Neuronal stem cell (in vitro differentiated cells): Measurements from ENCODE around the gene YY1.

Source experiments
- DNase-seq: peaks from one replicate; pipeline ENCODE4 v3.0.0-alpha.2; 2013; ENCODE audit warnings: low spot score
- H2AFZ ChIP-seq: one replicate; pipeline ENCODE4 v1.6.1; 2013; ENCODE audit warnings: mild to moderate bottlenecking, low read length, inconsistent platforms
- H2AK5ac ChIP-seq: 2 replicates; pipeline ENCODE4 v1.6.1; 2013; ENCODE audit warnings: low read depth, mild to moderate bottlenecking, inconsistent platforms, low read length, moderate library complexity, mixed read lengths
- H2BK120ac ChIP-seq: 2 replicates; pipeline ENCODE4 v1.6.1; 2013; ENCODE audit warnings: low read depth, mild to moderate bottlenecking, inconsistent platforms, low read length, moderate library complexity, mixed read lengths
- H2BK12ac ChIP-seq: one replicate; pipeline ENCODE4 v1.6.1; 2013; ENCODE audit warnings: low read length, inconsistent platforms
- H2BK15ac ChIP-seq: 2 replicates; pipeline ENCODE4 v1.6.1; 2013; ENCODE audit warnings: mild to moderate bottlenecking, low read length, inconsistent platforms, mixed read lengths
- H2BK5ac ChIP-seq: one replicate; pipeline ENCODE4 v1.6.1; 2013; ENCODE audit warnings: inconsistent platforms, mild to moderate bottlenecking, low read length, moderate library complexity
- H3K14ac ChIP-seq: one replicate; pipeline ENCODE4 v1.6.1; 2013; ENCODE audit warnings: low read length, inconsistent platforms
- H3K18ac ChIP-seq: 2 replicates; pipeline ENCODE4 v1.6.1; 2013; ENCODE audit warnings: low read length, inconsistent platforms
- H3K23ac ChIP-seq: 2 replicates; pipeline ENCODE4 v1.6.1; 2013; ENCODE audit warnings: low read depth, mild to moderate bottlenecking, mixed read lengths, low read length, inconsistent platforms; ENCODE audit not compliant: poor library complexity
- H3K27ac ChIP-seq: replicated peaks from 3 replicates; pipeline ENCODE4 v1.5.1; 2013; ENCODE audit warnings: low read length, inconsistent platforms
- H3K27me3 ChIP-seq, 3 experiments: 2 replicates each; pipeline ENCODE4 v1.6.1; 2013; ENCODE audit warnings: low read length in 3 of 3, mild to moderate bottlenecking in 2 of 3, inconsistent platforms in 1 of 3, low read depth in 1 of 3, mixed read lengths in 1 of 3, moderate library complexity in 1 of 3; ENCODE audit not compliant: control insufficient read depth in 3 of 3, insufficient read depth in 3 of 3
- H3K36me3 ChIP-seq, 2 donors: replicated peaks in 1 of 2; 2 replicates each; pipeline ENCODE4 v1.6.1; 2013; ENCODE audit warnings: low read length in 2 of 2; ENCODE audit not compliant: control insufficient read depth in 2 of 2, insufficient read depth in 2 of 2
- H3K4ac ChIP-seq: 2 replicates; pipeline ENCODE4 v1.6.1; 2013; ENCODE audit warnings: inconsistent platforms, mild to moderate bottlenecking, low read length, moderate library complexity
- H3K4me1 ChIP-seq, 2 donors: 1 replicate in 1 of 2; 2 replicates in 1 of 2; pipeline ENCODE4 v1.6.1; 2013; ENCODE audit warnings: low read length in 2 of 2, low read depth in 1 of 2; ENCODE audit not compliant: control insufficient read depth in 2 of 2, insufficient read depth in 1 of 2
- H3K4me2 ChIP-seq: one replicate; pipeline ENCODE4 v1.6.1; 2013; ENCODE audit warnings: mild to moderate bottlenecking, low read length, inconsistent platforms; ENCODE audit not compliant: insufficient read depth, poor library complexity, severe bottlenecking
- H3K4me3 ChIP-seq, 2 donors: 2 replicates each; pipeline ENCODE4 v1.5.1; 2013; ENCODE audit warnings: low read length in 2 of 2, mild to moderate bottlenecking in 2 of 2, inconsistent platforms in 1 of 2, moderate library complexity in 1 of 2
- H3K79me1 ChIP-seq: one replicate; pipeline ENCODE4 v1.6.1; 2013; ENCODE audit warnings: low read depth, mild to moderate bottlenecking, inconsistent platforms, low read length, moderate library complexity
- H3K9ac ChIP-seq: one replicate; pipeline ENCODE4 v1.6.1; 2013; ENCODE audit warnings: mild to moderate bottlenecking, low read depth, low read length, inconsistent platforms; ENCODE audit not compliant: poor library complexity
- H3K9me3 ChIP-seq, 2 donors: replicated peaks in 1 of 2; 2 replicates each; pipeline versions ENCODE3 to v1.6.1; 2013; ENCODE audit warnings: low read length in 2 of 2, mild to moderate bottlenecking in 2 of 2, inconsistent platforms in 1 of 2, low read depth in 1 of 2, mixed read lengths in 1 of 2, moderate library complexity in 1 of 2; ENCODE audit not compliant: control insufficient read depth in 2 of 2, insufficient read depth in 1 of 2
- H4K8ac ChIP-seq: one replicate; pipeline ENCODE4 v1.6.1; 2013; ENCODE audit warnings: low read depth, mild to moderate bottlenecking, inconsistent platforms, low read length, moderate library complexity
- H4K91ac ChIP-seq: one replicate; pipeline ENCODE4 v1.6.1; 2013; ENCODE audit warnings: low read length, low read depth, mild to moderate bottlenecking, inconsistent platforms; ENCODE audit not compliant: poor library complexity
- WGBS, 2 donors: extraction: QIAGEN DNeasy Blood & Tissue Kit; methylation state at CpG; one replicate each; pipeline ENCODE4 v1.1.7; 2013; ENCODE audit warnings: missing lambda C conversion rate in 2 of 2, mixed read lengths in 1 of 2; ENCODE audit not compliant: insufficient read length in 2 of 2, insufficient replicate concordance in 1 of 2; ENCODE audit errors: extremely low coverage in 2 of 2; 5-methylcytosine and 5-hydroxymethylcytosine counted together

YY1 gene

DNA sequence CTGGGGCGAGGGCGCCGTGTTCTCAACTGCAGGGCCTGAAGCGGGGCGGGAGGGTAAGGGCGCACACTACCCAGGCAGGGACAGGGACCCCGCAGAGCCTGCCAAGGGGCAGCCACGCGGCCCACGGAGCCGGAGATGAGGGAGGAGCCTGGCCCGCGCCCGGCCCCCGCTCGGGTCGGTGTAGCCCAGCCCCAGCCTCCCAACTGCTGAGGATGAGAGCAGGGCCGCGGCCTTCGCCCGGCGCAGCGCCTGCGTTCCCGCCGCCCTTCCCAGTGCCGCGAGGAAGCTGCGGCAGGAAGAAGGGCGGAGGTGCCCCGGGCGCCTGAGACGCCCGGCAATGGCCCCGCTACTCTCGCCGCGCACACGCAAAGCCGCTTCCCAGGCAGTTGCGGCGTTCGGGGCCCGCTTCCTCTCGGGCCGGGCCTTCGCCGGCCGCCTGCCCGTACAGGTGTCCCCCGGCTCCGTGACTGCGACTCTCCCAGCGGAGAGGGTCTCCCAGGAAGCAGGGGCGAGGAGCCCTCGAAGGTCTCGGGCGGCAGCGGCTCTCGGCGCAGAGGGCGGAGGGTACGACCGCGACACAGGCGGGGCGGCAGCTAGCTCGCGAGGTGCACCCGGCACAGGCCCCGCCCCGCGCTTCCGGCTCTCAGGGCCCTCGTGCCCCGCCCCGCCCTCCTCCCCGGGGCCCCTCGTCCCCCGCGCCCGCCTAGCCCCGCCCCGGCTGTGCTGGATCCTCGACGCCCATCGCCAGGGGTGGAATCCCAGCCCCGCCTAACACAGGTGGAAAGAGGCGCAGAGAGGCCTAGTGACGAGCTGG lies 24.8 kb upstream of the YY1 start:
- H2BK5ac ChIP-seq: peak overlapping the region; percentile 85
- H2AFZ ChIP-seq: peak overlapping the region; percentile 95
- H3K4me1 ChIP-seq: peaks cover 4% of the 10 kb centered on the region in 2 donors
- no peaks in the 10 kb centered on the region for H3K36me3 ChIP-seq
- peak overlapping the region; percentile 93 for H2BK15ac ChIP-seq
- H3K9me3 ChIP-seq: no peaks in the 10 kb centered on the region
- peaks cover 8% of the 10 kb centered on the region for H3K79me1 ChIP-seq
- H3K14ac ChIP-seq: peak overlapping the region; percentile 42
- H2AK5ac ChIP-seq: peak overlapping the region; percentile 78
- peak overlapping the region; percentile 99 for H3K18ac ChIP-seq
- H3K23ac ChIP-seq: peak overlapping the region; percentile 98
- H2BK120ac ChIP-seq: peak overlapping the region; percentile 29
- H4K8ac ChIP-seq: no peak overlapping the region
- H4K91ac ChIP-seq: peak overlapping the region; percentile 82
- peak overlapping the region; percentile 57 for H3K4ac ChIP-seq
- WGBS, 2 donors: no CpG with 5 or more reads among the region's 90 CpGs
- no peak overlapping the region for H2BK12ac ChIP-seq
- peak; percentile 82 for DNase-seq
- H3K9ac ChIP-seq: peak overlapping the region; percentile 95
- peak overlapping the region; percentile 77 for H3K4me2 ChIP-seq
- H3K27me3 ChIP-seq: no peaks in the 10 kb centered on the region
- H3K27ac ChIP-seq: peak overlapping the region; percentile 72
- peak overlapping the region; percentile 53 to 97 for H3K4me3 ChIP-seq

DNA sequence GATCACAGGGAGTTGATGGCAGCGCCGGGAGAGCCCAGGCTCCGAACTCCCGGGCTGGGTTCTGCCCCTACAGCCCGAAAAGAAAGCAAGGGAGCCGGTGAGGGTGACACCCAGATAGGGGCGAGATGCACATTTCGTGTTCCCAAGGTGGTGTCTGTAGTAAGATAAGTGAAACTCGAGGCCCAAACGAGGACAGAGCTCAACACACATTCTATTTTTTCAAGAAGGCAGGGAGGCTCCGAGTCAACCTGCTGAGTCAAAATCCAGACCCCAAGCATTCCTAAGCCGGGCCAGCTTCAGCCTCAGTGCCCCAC lies 24.2 kb upstream of the YY1 start:
- H3K4me3 ChIP-seq: no peak overlapping the region
- H3K36me3 ChIP-seq: no peaks in the 10 kb centered on the region
- H2AFZ ChIP-seq: peak overlapping the region; percentile 95
- no peak overlapping the region for H2AK5ac ChIP-seq
- peaks cover 11% of the 10 kb centered on the region for H3K79me1 ChIP-seq
- no peak overlapping the region for H4K91ac ChIP-seq
- WGBS, 2 donors: no CpG with 5 or more reads among the region's 12 CpGs
- no peaks in the 10 kb centered on the region for H3K9me3 ChIP-seq
- no peak overlapping the region for H3K9ac ChIP-seq
- H3K27ac ChIP-seq: peak overlapping the region; percentile 65
- H3K4me1 ChIP-seq: peaks cover 4% of the 10 kb centered on the region in 2 donors
- no peak for DNase-seq
- no peak overlapping the region for H3K14ac ChIP-seq
- no peak overlapping the region for H3K23ac ChIP-seq
- no peak overlapping the region for H2BK12ac ChIP-seq
- no peak overlapping the region for H4K8ac ChIP-seq
- H3K4ac ChIP-seq: no peak overlapping the region
- no peak overlapping the region for H3K4me2 ChIP-seq
- no peaks in the 10 kb centered on the region for H3K27me3 ChIP-seq
- no peak overlapping the region for H2BK120ac ChIP-seq
- H3K18ac ChIP-seq: peak overlapping the region; percentile 57
- H2BK5ac ChIP-seq: no peak overlapping the region
- H2BK15ac ChIP-seq: no peak overlapping the region

DNA sequence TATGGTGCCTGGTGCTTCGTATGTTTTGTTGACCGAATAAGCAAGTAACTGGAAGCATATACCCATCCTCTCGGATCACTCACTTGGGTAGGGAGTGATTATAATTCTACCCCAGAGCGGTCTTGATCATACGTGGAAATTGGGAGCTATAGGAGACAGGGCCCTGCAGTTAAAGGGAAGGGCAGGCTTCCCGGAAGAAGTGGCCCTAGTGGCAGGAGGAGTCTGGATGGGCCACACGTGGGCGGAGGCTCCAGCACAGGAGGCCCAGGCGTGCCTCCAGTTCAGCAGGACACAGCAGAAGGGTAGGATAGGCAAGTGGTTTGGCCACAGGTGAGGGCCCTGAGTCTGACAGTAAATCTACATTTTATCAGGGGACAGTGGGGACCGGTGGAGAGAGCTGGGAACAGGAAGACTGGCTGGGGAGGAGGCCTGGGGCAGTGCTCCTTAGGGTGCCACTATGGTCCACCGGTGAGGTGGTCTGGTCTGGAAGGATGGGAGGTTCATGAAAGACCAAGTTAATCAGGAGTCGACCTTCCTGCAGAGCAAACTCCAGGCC lies 23.5 kb upstream of the YY1 start:
- peaks cover 4% of the 10 kb centered on the region in 2 donors for H3K4me1 ChIP-seq
- no peak overlapping the region for H2AFZ ChIP-seq
- H2BK15ac ChIP-seq: no peak overlapping the region
- no peak overlapping the region for H3K18ac ChIP-seq
- H3K9me3 ChIP-seq: no peaks in the 10 kb centered on the region
- H3K79me1 ChIP-seq: peaks cover 11% of the 10 kb centered on the region
- H3K9ac ChIP-seq: no peak overlapping the region
- no peak overlapping the region for H2BK5ac ChIP-seq
- H4K8ac ChIP-seq: no peak overlapping the region
- H3K4ac ChIP-seq: no peak overlapping the region
- H3K27me3 ChIP-seq: no peaks in the 10 kb centered on the region
- no peaks in the 10 kb centered on the region for H3K36me3 ChIP-seq
- DNase-seq: no peak
- no peak overlapping the region for H3K14ac ChIP-seq
- H2BK12ac ChIP-seq: no peak overlapping the region
- no peak overlapping the region for H2BK120ac ChIP-seq
- no CpG with 5 or more reads among the region's 12 CpGs for WGBS, 2 donors
- no peak overlapping the region for H3K27ac ChIP-seq
- no peak overlapping the region for H3K4me2 ChIP-seq
- H4K91ac ChIP-seq: no peak overlapping the region
- H3K23ac ChIP-seq: no peak overlapping the region
- no peak overlapping the region for H3K4me3 ChIP-seq
- H2AK5ac ChIP-seq: peak overlapping the region; percentile 27

DNA sequence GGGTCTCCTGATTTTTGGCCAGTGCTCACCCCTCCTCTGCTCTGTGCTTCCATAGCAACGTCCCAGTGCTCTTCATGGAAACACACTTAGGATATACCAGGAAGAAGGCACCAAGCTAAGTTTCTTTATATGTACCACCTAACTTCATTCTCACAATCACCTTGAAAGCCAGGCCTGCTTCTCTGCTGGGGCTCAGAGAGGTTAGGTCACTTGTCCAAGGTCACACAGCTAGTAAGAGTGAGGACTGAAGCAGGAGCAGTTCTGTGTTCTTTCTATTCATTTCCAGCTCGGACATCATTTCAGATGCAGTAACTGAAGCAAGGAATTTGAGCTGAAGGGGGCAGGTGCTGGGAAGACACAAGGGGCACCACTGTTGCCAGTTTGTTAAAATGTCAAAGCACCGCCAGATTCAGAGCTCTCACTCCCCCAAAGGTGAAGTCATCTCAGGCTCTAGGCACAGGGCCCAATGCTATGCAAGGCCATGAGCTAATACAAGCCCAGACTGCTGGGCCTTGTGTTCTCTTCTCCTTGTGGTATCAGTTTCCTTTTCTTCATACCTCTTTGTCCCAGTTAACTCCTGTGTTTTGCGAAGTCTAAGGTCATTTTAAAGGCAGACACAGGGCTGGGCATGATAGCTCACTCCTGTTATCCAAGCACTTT lies 19.7 kb upstream of the YY1 start:
- no CpG with 5 or more reads among the region's 4 CpGs for WGBS, 2 donors
- Histone ChIP-seq H3K4ac (no peak overlapping the region), H4K91ac (no peak overlapping the region), H2BK12ac (no peak overlapping the region), H3K23ac (no peak overlapping the region), H3K4me1 (peaks cover 32 to 35% of the 10 kb centered on the region in 2 donors), H3K14ac (no peak overlapping the region), H3K79me1 (peaks cover 5% of the 10 kb centered on the region), H3K9ac (no peak overlapping the region), H4K8ac (no peak overlapping the region), H2BK5ac (no peak overlapping the region), H3K4me2 (no peak overlapping the region), H3K27me3 (no peaks in the 10 kb centered on the region), H3K18ac (no peak overlapping the region), H2AK5ac (no peak overlapping the region), H3K4me3 (no peak overlapping the region), H3K9me3 (no peaks in the 10 kb centered on the region), H2AFZ (no peak overlapping the region), H2BK120ac (no peak overlapping the region), H3K27ac (no peak overlapping the region), H2BK15ac (no peak overlapping the region), H3K36me3 (no peaks in the 10 kb centered on the region)
- no peak for DNase-seq
